Heart left ventricle (tissue), 16 donors: ENCODE measurements around the gene DPP9. TPM values are rescaled to one million over a fixed set of nuclear protein-coding genes. Genes with fewer than 3 reads are reported as not detected.

ENCODE experiments used
- ATAC-seq, 4 donors: fragments of 200-7000 bp; cut with Tn5 transposase; one replicate each; pipeline ENCODE4 v1.9.1; 2020 to 2022; ENCODE audit warnings: moderate library complexity in 4 of 4, mild to moderate bottlenecking in 3 of 4, moderate number of reproducible peaks in 1 of 4
- DNase-seq, 5 donors: peaks; one replicate each; pipeline ENCODE4 v3.0.0-alpha.2; 2020
- H3K27ac ChIP-seq, 12 donors: fragments of 200-600 bp; sonication (generic) in 4 of 12; one replicate each; pipeline versions ENCODE4 v1.5.0 to v1.8.0; 2016 to 2022; ENCODE audit warnings: mild to moderate bottlenecking in 2 of 12
- H3K27me3 ChIP-seq, 9 donors: fragments of 200-600 bp; sonication (generic) in 2 of 9; one replicate each; pipeline versions ENCODE4 v1.5.1 to v1.8.0; 2016 to 2022; ENCODE audit warnings: mild to moderate bottlenecking in 3 of 9
- H3K36me3 ChIP-seq, 9 donors: fragments of 200-600 bp; sonication (generic) in 2 of 9; one replicate each; pipeline versions ENCODE4 v1.5.0 to v1.8.0; 2018 to 2022; ENCODE audit warnings: mild to moderate bottlenecking in 2 of 9
- H3K4me1 ChIP-seq, 12 donors: fragments of 200-600 bp; sonication (generic) in 4 of 12; one replicate each; pipeline versions ENCODE4 v1.5.0 to v1.8.0; 2016 to 2022; ENCODE audit warnings: mild to moderate bottlenecking in 3 of 12
- H3K4me3 ChIP-seq, 12 donors: fragments of 200-600 bp; sonication (generic) in 4 of 12; one replicate each; pipeline versions ENCODE4 v1.5.0 to v1.8.0; 2017 to 2022; ENCODE audit warnings: mild to moderate bottlenecking in 9 of 12, moderate library complexity in 4 of 12
- H3K9me3 ChIP-seq, 12 donors: fragments of 200-600 bp; sonication (generic) in 4 of 12; one replicate each; pipeline versions ENCODE4 v1.5.0 to v1.8.0; 2016 to 2022; ENCODE audit warnings: mild to moderate bottlenecking in 1 of 12
- POLR2A ChIP-seq, 2 donors: fragments of 450-650 bp; IDR thresholded peaks; one replicate each; pipeline ENCODE4 v1.6.1; 2017; ENCODE audit warnings: antibody characterized with exemption in 2 of 2, mild to moderate bottlenecking in 2 of 2, moderate library complexity in 2 of 2
- WGBS, 4 donors: extraction: QIAGEN DNeasy Blood & Tissue Kit in 2 of 4; methylation state at CpG; one replicate each; pipeline versions ENCODE4 v1.1.5 to v1.1.7; 2013 to 2018; 5-methylcytosine and 5-hydroxymethylcytosine counted together
- intact Hi-C, 10 donors: fragments of 100-400 bp; cut with DNase I; formaldehyde crosslinking; loops; one replicate each; pipeline versions ENCODE4 v1.11.1 to v1.14.2; 2022
- polyA plus RNA-seq, 2 donors: library from polyadenylated mRNA; stranded (reverse); fragments of 200-250 nt; gene quantifications; one replicate each; pipeline ENCODE4 v1.2.3, GENCODE V29; 2013
- total RNA-seq, 9 donors: library from RNA; depleted of rRNA in 2 of 9; stranded (reverse); fragments of >200 nt in 2 of 9; fragmentation: NEBNext Ultra II Directional in 3 of 9; extraction: Animal tissue kit (Norgen Biotek cat#: 25700) in 3 of 9; gene quantifications; one replicate each; pipeline versions ENCODE4 v1.1.0 to v1.2.4, GENCODE V29; 2016 to 2023
- TF ChIP-seq, protein P1 (sequence below), 12 donors: fragments of 200-600 bp; sonication (generic) in 4 of 12; IDR thresholded peaks; one replicate each; pipeline versions ENCODE4 v1.5.0 to v1.8.0; 2018 to 2022; ENCODE audit warnings: antibody characterized with exemption in 12 of 12, mild to moderate bottlenecking in 5 of 12
- donor health status: ischemic (EF 13 %, LVEDD 7.1; RV severe dilation, severe dysfunction).
- donor health status: healthy with polysubstance abuse.
- donor health status: DM: no; HTN: yes; CAD: no.
- donor health status: DM: no; HTN: no; CAD: no.
- donor health status: ischemic (EF 25% LVEDD 6.9; RV normal size, moderate dysfunction).
- donor health status: ischemic (EF 25% LVEDD 5.7; RV mildly dilated, moderate dysfunction).
- donor health status: healthy.
- donor health status: DM: yes; HTN: yes; CAD: no.
- donor health status: ischemic (EF 35%, LVEDD 5.7; RV mildly dilated, moderate dysfunction).
- donor health status: nonischemic (EF 11% LVEDD 7.7; RV severe dilation, severe dysfunction).
- donor health status: DM: yes; HTN: yes; CAD: no.
- donor health status: PGD.
- donor health status: ischemic (EF 29% LVEDD 5.4; RV normal size, mild dysfunction).
- donor health status: nonischemic (EF 23%, LVEDD 6.1; RV moderate dilation, normal function).

Gene DPP9
- total and polyA plus RNA-seq, 11 donors: 30.7 to 65.2 (median 47.7) TPM

- TF ChIP-seq, protein P1, sequence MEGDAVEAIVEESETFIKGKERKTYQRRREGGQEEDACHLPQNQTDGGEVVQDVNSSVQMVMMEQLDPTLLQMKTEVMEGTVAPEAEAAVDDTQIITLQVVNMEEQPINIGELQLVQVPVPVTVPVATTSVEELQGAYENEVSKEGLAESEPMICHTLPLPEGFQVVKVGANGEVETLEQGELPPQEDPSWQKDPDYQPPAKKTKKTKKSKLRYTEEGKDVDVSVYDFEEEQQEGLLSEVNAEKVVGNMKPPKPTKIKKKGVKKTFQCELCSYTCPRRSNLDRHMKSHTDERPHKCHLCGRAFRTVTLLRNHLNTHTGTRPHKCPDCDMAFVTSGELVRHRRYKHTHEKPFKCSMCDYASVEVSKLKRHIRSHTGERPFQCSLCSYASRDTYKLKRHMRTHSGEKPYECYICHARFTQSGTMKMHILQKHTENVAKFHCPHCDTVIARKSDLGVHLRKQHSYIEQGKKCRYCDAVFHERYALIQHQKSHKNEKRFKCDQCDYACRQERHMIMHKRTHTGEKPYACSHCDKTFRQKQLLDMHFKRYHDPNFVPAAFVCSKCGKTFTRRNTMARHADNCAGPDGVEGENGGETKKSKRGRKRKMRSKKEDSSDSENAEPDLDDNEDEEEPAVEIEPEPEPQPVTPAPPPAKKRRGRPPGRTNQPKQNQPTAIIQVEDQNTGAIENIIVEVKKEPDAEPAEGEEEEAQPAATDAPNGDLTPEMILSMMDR (IDR thresholded peaks at IDR 0.05): no peak
- no peak for TF ChIP-seq POLR2A (IDR thresholded peaks at IDR 0.05)
- no peaks in the 10 kb centered on the region for H3K9me3 ChIP-seq
- 90 to 96% (median 93%) methylated on average over 5 to 6 of the region's 6 CpGs for WGBS, 4 donors
- H3K36me3 ChIP-seq: peaks cover 0 to 59% (median 48%) of the 10 kb centered on the region in 9 donors
- H3K27me3 ChIP-seq: no peaks in the 10 kb centered on the region
- intact Hi-C loops: loop anchor here in 4 of 10 donors (5.0 kb wide), 5 partner anchors 49 to 961 kb away; partner anchors contain the start of genes FEM1A (in 1 of the 4), HSD11B1L (in 1 of the 4), KDM4B (in 1 of the 4) and MICOS13 (in 1 of the 4)
- DNase-seq: no peak
- no peak overlapping the region for H3K27ac ChIP-seq
- no peak overlapping the region for H3K4me3 ChIP-seq
- peaks cover 0 to 43% (median 16%) of the 10 kb centered on the region in 12 donors for H3K4me1 ChIP-seq
- no peak for ATAC-seq
These were observed 2.4 kb downstream of the DPP9 start for GRCh38 chr19:4721196-4721595.

DNA sequence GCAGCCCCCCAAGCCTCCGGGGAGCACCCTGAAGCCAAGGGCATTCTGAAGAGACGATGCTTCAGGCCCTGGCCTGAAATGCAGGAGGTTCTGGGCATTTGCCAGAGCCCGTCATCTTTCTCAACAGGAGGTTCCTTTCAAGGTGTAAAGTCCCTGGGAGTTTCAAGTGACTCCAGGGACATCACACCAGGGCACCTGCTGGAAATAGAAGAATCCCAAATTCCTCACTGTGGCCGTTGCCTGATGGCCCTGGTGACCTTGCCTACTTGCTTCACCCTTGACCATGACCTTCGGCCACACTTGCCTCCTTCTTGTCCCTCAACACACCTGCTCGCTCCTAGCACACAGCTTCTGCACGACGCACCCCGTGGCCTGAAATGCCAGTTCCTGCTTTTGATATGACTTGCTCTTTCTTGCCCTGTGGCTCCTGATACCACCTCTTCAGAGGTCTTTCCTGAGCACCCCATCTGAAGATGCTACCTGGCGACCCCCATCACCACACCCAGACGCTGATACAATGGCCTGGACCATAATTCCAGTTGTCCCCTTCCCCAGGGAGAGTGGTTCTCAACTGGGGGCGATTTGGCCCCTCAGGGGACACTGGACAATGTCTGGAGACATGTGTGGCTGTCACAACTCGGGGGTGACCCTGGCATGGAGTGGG lies 3.5 kb downstream of the DPP9 start:
- no peak for DNase-seq
- Histone ChIP-seq H3K4me1 (peaks cover 0 to 51% (median 18%) of the 10 kb centered on the region in 12 donors), H3K9me3 (no peaks in the 10 kb centered on the region), H3K27me3 (no peaks in the 10 kb centered on the region), H3K4me3 (no peak overlapping the region), H3K36me3 (peaks cover 0 to 69% (median 57%) of the 10 kb centered on the region in 9 donors), H3K27ac (no peak overlapping the region)
- ATAC-seq: no peak
- 81 to 86% (median 84%) methylated on average over 12 to 13 of the region's 13 CpGs for WGBS, 4 donors
- TF ChIP-seq, protein P1 (IDR thresholded peaks at IDR 0.05): no peak
- no peak for TF ChIP-seq POLR2A (IDR thresholded peaks at IDR 0.05)
- intact Hi-C loops: loop anchor here in 4 of 10 donors (5.0 kb wide), 5 partner anchors 48 to 962 kb away; partner anchors contain the start of genes FEM1A (in 1 of the 4), HSD11B1L (in 1 of the 4), KDM4B (in 1 of the 4) and MICOS13 (in 1 of the 4)

DNA sequence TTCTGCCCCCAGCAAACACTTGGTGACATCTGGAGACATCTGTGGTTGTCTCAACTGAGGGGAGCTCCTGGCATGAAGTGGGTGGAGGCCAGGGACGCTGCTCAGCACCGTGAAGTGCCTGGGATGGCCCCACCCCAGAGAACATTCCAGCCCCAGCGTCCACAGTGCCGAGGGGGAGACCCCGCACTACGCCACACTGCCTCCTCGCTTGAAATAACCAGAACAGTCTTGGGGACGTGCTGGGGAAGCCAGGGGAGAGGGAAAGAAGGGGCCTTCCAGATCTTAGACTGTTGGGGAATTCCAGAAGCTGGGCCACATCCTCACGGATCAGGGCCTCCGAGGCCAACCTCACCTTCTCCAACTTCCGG lies 4.2 kb downstream of the DPP9 start:
- DNase-seq: peak in 1 of 5 donors; percentile 4
- WGBS, 4 donors: 81 to 87% (median 85%) methylated on average over 11 of the region's 11 CpGs
- no peaks in the 10 kb centered on the region for H3K9me3 ChIP-seq
- no peak overlapping the region for H3K27ac ChIP-seq
- intact Hi-C loops: no loop called here
- no peak for ATAC-seq
- no peaks in the 10 kb centered on the region for H3K27me3 ChIP-seq
- no peak for TF ChIP-seq POLR2A (IDR thresholded peaks at IDR 0.05)
- TF ChIP-seq, protein P1 (IDR thresholded peaks at IDR 0.05): no peak
- H3K4me3 ChIP-seq: no peak overlapping the region
- H3K36me3 ChIP-seq: peaks cover 0 to 73% (median 58%) of the 10 kb centered on the region in 9 donors
- H3K4me1 ChIP-seq: peaks cover 0 to 46% (median 18%) of the 10 kb centered on the region in 12 donors

- WGBS, 4 donors: 89 to 92% (median 91%) methylated on average over 15 of the region's 15 CpGs
- ATAC-seq (no peak), DNase-seq (peak in 1 of 5 donors; percentile 6)
- intact Hi-C loops: no loop called here
- Histone ChIP-seq H3K36me3 (peaks cover 0 to 86% (median 70%) of the 10 kb centered on the region in 9 donors), H3K4me1 (peaks cover 0 to 58% (median 28%) of the 10 kb centered on the region in 12 donors), H3K27ac (no peak overlapping the region), H3K27me3 (no peaks in the 10 kb centered on the region), H3K4me3 (no peak overlapping the region), H3K9me3 (no peaks in the 10 kb centered on the region)
- TF ChIP-seq POLR2A (IDR thresholded peaks at IDR 0.05): no peak
- TF ChIP-seq, protein P1 (IDR thresholded peaks at IDR 0.05): no peak
These were observed 5.5 kb downstream of the DPP9 start for GRCh38 chr19:4717966-4718701.
